ENCODE measurements around the gene KCNC2. TPM values are rescaled to one million over a fixed set of nuclear protein-coding genes. Genes with fewer than 3 reads are reported as not detected.

The KCNC2 gene
- polyA plus RNA-seq, 3 donors: 0.40 to 0.55 (median 0.44) TPM

DNA sequence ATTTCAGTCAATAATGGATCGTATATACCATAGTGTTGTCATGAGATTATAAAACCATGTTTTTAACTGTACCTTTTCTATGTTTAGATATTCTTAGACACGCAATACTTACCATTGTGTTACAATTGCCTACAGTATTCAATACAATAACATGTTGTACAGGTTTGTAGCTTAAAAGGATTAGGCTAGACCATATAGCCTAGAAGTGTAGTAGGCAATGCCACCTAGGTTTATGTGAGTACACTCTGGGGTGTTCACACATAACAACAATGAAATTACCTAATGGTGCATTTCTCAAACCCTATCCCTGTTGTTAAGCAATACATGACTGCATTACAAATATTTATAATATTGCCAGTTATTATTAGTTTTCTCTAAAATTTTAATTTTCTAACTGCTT lies 144.2 kb downstream of the KCNC2 start:
- no peak for DNase-seq (ENCODE audit: low read depth in 3 of 3, low spot score in 2 of 3)

DNA sequence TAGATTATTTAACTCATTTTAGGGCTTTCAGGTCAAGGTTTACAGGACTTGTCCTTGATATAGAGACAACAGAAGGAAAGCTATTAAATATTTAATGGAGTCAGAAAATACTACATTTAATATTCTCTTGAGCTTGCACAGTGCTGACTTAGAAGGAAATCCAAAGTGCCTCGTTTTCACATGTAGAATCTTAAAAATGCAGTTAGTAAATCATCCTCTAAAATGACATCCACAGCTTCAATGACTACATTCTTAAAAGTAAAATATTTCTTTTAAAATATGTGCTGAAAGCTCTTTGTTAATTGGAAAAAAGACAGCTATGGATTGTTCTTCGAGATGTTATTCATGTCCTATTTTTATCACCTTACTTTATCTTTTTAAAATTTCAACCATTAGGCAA lies 146.9 kb downstream of the KCNC2 start:
- DNase-seq (ENCODE audit: low read depth in 3 of 3, low spot score in 2 of 3): no peak

DNA sequence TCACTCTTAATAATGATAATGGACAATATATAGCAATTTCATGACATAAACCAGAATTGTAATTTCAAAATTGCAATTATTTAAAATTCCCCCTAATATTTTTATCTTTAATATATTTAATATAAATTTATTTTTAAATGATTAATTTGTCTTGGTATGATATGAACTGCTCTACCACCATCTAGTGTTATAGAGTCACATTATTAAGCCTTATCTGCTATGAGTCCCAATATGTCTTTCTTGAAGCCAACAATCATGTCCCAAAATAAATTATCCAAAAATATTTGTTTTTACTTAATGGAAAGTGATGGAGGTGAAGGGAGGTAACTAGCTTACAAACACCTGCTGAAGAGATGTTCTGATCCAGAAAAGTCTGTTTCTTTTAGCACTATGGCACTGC lies 151.4 kb downstream of the KCNC2 start:
- DNase-seq (ENCODE audit: low read depth in 3 of 3, low spot score in 2 of 3): no peak

DNA sequence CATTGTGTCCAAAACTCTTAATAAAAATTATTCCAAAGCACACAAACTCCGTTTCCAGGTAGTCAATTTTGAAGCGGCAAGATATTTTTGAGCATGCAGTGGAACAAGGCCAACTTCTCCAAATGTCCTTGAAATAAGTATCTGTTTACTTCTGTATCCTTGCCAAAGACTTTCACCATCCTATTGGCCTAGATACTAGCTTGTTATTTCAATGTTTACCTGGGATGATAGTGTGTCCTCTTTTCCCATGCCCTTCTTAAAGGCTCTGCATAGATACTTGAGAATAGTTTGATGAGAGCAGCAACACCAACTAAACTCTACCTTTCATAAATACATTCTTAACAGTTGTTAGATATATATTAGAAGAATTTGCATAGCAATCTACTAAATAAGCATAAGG lies 160.9 kb downstream of the KCNC2 start:
- DNase-seq (ENCODE audit: low read depth in 3 of 3, low spot score in 2 of 3): no peak

DNA sequence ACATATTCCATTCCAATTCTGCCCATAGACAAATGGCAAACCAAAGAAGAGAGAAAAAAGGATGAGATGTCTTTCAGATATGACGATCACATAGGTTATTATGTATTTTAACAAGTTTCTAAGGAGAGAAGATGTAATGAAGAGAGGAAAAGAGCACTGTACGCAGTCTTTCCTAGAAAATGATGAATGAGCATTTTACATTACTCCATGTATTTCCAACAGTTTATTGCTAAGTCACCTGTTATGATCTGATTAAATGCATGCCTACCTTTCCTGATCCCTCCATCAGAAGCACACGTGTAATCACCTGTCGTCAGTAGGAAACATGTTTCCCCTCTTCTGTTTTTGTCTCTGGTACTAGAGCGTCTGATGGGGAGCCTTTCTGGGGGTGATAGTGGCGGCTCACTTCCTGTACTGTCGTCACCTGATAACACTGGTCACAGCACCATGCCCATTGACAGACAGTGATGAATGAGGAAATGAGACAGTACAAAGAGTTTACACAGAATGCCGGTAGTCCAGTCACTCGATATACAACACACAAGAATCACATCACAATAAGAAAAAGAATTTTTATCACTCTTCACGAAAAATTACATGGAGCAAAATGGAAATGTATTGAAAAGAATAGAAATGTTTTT lies 161.6 kb downstream of the KCNC2 start:
- no peak for DNase-seq (ENCODE audit: low read depth in 3 of 3, low spot score in 2 of 3)

DNA sequence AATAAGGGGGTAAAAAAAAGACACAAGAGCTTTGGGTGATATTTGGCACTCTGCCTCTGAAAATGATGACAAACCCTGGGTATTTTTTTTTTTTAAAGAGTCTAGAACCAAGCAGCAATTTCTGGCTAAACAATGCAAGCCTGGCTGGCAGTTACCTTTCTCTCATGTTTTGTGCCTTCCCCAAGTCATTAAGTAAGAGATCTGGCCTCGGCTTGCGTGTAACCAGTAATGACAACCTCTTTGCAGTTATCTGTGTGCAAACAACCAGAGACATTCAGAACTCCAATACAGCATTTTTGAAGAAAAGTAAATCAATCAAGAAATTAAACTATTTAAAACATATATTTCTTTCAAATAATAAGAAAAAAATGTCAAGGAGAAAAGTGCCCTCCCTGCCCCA lies 167.5 kb downstream of the KCNC2 start:
- no peak for DNase-seq (ENCODE audit: low read depth in 3 of 3, low spot score in 2 of 3)

DNA sequence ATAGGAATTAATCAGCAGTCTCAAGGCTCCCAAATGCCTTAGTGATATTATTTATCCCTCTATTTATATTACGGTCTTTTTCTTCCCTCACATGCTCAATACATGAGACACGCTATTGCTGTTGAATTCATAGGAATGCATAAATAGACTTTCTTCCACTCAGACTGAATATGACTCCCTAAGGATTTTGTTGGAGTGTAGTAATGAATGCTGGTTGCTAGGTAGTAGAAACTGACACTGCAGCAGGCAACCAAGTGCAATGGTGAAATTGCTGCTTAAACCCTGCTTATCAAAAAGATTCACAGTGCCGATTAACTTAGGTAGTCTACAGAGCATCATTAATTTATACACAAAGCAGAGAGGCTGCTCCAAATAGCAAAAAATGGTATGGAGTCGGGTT lies 168.2 kb downstream of the KCNC2 start:
- no peak for DNase-seq (ENCODE audit: low read depth in 3 of 3, low spot score in 2 of 3)

DNA sequence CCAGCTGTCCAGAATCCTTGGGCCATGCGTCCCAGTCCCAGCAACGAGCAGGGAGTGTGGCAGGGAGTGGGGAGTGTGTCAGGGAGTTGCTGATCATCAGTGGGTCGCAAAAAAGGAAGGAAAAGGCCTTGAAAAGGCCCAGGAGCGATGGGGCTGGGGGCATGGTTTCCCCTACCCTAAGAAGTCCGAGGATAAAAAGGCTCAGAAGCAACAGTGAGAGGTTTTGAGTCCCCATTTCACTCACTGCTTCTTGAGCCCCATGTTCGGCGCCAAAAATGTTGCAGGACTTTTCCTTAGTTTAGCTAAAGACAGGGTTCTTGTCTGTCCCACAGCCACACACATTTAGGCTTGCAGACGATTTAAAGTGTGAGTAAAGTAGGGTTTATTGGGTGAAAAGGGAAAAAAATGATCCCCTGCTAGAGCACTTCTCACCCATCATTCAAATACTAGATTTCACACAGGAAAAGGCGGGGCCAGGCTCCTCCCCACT lies 189.5 kb downstream of the KCNC2 start:
- no peak for DNase-seq (ENCODE audit: low read depth in 3 of 3, low spot score in 2 of 3)

DNA sequence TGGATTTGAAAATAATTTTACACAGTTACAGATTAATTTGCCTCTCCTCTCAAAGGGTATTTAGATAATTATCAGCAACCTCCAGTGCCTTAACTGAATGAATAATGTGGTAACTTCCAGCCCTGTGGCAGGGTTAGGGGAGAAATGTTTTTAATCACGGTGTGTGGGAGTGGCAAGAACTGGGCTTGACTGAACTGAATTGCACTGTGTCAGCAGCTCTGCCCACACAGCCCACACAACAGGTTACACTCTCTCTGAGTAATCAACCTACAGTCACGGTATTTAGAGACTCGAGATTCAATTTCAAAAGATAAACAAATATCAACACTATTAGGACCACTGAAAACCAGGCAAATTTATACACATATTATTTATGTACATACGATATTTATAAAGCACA lies 198.5 kb downstream of the KCNC2 start:
- peak; percentile 33 to 48 (median 38) for DNase-seq (ENCODE audit: low read depth in 3 of 3, low spot score in 2 of 3)

DNA sequence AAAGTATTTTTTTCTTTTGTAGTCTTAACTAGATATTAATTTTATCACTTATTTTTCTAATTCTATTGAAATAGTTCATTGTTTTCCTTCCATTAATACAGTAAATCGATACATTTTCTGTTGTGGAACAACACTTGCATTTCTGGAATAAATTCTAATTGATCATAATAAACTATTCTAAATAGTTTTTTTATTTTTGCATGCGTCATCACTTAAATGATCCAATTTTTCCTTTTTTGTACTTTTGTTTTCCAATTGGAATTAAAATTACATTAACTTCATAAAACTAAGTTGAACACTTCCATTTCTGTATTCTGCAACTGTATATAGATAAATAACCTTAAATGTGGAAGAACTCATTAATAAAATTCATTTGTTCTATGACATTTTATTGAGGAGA lies 202.5 kb downstream of the KCNC2 start:
- DNase-seq (ENCODE audit: low read depth in 3 of 3, low spot score in 2 of 3): no peak

DNA sequence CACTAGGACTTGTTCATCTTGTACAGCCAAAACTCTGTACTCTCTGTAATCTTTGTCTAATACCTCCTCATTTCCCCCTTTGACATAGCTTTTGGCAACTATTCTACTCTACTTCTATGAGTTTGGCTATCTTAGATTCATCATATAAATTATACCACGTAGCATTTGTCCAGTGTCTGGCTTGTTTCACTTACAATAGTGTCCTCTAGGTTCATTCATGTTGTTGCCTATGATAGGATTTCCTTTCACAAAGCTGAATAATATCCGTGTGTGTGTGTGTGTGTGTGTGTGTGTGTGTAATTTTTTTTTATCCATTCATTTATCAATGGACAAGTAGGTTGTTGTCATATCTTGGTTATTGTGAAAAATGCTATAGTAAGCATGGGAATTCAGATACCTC lies 209.5 kb downstream of the KCNC2 start:
- DNase-seq (ENCODE audit: low read depth in 3 of 3, low spot score in 2 of 3): no peak

DNA sequence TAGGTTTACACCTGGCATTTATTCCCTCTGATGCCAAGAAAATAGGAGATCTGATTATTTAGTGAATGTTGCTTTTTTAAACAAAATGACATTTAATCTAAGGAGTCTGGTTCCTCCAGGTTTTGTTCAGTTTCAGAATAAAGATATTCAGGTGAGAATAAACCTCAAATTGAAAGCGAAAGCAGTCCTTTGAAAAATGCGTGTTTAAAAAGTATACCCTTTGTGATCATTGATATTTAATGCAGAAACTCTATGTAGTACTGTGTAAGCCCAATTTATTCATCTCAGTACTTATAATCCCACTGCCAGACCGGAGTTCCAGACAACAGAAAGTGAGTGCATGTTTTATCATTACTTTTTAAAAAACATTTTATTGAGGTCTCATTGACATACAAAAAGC lies 210.2 kb downstream of the KCNC2 start:
- DNase-seq (ENCODE audit: low read depth in 3 of 3, low spot score in 2 of 3): no peak

Other genes with a start within 250 kb of the KCNC2 start
- gene CAPS2, start 120.5 kb upstream of the KCNC2 start, polyA plus RNA-seq (ENCODE audit: insufficient read length in 3 of 3): 1 to 10 TPM; 6.9 to 9.5 (median 7.4) TPM
- gene GLIPR1L1, start 124.8 kb upstream of the KCNC2 start, polyA plus RNA-seq (ENCODE audit: insufficient read length in 3 of 3): under 1 TPM in 2 of 3 donors, not detected in 1; 0.24 to 0.60 TPM
- gene GLIPR1L2, start 181.2 kb upstream of the KCNC2 start, polyA plus RNA-seq (ENCODE audit: insufficient read length in 3 of 3): 1 to 10 TPM; 2.3 to 4.0 (median 2.9) TPM